ENCODE measurements around the gene ERFL.

DNA sequence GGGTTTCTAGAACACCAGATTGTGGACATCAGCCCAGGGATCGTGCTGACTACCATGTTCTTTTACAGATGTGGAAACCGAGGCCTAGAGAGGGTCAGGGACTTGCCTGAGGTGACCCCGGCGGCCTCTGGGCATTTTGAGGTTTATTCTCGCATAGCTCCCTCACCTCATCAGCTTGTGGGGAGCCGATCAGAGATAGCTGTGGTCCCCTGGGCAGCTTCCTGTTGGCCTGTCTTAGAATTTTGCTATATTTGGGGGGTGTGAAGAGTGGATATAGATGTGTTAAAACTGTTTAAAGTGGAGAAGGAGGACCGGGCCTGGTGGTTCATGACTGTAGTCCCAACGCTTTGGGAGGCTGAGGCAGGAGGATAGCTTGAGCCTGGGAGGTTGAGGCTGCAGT is 38.4 kb downstream of the ERFL start:
- no peak for TF ChIP-seq POLR2A (IDR thresholded peaks at IDR 0.05)
- TF ChIP-seq, protein P1, sequence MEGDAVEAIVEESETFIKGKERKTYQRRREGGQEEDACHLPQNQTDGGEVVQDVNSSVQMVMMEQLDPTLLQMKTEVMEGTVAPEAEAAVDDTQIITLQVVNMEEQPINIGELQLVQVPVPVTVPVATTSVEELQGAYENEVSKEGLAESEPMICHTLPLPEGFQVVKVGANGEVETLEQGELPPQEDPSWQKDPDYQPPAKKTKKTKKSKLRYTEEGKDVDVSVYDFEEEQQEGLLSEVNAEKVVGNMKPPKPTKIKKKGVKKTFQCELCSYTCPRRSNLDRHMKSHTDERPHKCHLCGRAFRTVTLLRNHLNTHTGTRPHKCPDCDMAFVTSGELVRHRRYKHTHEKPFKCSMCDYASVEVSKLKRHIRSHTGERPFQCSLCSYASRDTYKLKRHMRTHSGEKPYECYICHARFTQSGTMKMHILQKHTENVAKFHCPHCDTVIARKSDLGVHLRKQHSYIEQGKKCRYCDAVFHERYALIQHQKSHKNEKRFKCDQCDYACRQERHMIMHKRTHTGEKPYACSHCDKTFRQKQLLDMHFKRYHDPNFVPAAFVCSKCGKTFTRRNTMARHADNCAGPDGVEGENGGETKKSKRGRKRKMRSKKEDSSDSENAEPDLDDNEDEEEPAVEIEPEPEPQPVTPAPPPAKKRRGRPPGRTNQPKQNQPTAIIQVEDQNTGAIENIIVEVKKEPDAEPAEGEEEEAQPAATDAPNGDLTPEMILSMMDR (IDR thresholded peaks at IDR 0.05), result no peak

Data from adrenal gland (tissue), 5 donors.